Measurements from ENCODE around the gene CMTM3.
A peak's percentile ranks its signal among the peaks of the same experiment; 100 is the strongest.
"Not testable (repeated sequence)": the region's sequence is repeated elsewhere in the genome, so short reads cannot be mapped to it uniquely, and the experiment has no call there.

Gene CMTM3

GRCh38 chr16:66637806-66638205 lies 33.3 kb downstream of the CMTM3 start:
- DNase-seq = no peak

GRCh38 chr16:66639091-66639885 lies 34.8 kb downstream of the CMTM3 start:
- DNase-seq = no peak

DNA sequence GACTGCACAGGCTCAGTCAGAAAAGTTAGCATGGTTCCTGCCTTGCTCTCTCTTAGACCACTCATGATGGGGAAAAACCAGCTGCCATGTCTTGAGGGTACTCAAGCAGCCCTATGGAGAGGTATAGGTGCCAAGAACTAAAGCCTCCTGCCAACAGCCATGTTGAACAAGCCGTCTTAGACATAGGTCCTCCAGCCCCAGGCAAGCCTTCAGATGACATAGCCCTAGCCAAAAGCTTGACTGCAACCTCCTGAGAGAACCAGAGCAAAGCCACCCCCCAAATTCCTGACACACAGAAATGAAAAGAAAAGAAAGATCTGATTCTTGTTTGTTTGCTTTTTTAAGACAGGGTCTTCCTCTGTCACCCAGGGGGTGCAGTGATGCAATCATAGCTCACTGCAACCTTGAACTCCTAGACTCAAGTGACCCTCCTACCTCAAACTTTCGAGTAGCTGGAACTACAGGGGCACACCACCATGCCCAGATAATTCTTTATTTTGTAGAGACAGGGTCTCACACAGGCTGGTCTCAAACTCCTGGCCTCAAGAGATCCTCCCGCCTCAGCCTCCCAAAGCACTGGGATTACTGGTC lies 36.3 kb downstream of the CMTM3 start:
- no peak for DNase-seq

- DNase-seq = no peak
Measured at GRCh38 chr16:66641387-66641786, 36.9 kb downstream of the CMTM3 start.

GRCh38 chr16:66647866-66648265 lies 43.4 kb downstream of the CMTM3 start:
- no peak for DNase-seq

DNA sequence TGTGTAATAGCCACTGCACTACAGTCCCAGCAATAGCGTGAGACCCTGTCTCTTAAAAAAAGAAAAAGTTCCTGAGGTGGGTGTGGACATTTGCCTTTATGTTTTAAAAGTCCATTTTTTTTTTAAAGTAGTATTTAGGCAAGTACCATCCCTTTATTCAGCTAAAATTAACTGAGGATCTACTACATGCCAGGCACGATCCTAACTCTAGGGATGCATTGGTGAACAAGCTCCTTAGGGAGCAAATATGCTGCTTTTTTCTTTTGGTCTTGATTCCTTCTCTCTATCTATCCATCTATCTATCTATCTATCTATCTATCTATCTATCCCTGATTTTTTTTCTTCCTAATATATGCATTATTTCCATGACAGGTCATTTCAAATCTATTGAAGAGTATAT lies 44.7 kb downstream of the CMTM3 start:
- no peak for DNase-seq

GRCh38 chr16:66649636-66650205 lies 45.2 kb downstream of the CMTM3 start:
- DNase-seq = no peak

DNA sequence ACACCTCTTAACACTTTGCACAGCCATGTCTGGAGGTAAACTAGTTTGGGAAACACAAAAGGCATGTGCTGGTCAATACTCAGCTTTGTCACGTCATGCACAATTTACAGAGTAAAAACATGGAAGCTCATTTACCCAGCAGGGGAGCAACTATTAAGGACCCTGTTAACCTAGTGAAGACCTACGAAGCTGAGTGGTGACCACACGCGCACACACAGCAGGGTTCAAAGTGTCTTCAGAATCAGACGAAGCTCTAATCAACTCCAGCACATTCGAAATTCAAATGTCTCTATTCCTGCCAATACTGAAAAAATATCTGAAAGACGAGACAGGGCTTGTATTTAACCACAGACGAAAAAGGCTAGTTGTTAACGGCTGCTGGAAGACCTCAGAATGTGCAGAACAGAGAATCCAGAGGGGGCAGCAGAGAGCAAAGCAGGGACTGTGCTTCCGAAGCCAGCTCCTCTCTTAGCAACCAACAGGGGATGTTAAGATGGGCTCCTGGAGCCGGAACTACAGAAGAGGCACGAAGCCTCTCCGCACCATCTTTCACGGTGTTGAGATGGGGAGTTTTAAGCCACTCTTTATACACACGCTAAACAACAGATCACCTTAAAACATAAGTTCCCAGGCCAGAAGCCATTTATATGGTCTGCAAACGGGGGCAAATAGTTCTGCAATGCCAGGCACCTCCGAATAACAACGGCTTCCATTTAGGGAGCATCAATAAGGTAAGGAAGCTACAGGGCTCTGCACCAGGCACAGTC lies 46.4 kb downstream of the CMTM3 start:
- DNase-seq = peak; percentile 74 to 76

GRCh38 chr16:66651474-66651765 lies 46.9 kb downstream of the CMTM3 start:
- DNase-seq = no peak

GRCh38 chr16:66651965-66652364 lies 47.5 kb downstream of the CMTM3 start:
- DNase-seq = no peak

GRCh38 chr16:66652661-66653360 lies 48.3 kb downstream of the CMTM3 start:
- no peak for DNase-seq

GRCh38 chr16:66653581-66654350 lies 49.3 kb downstream of the CMTM3 start:
- no peak for DNase-seq

GRCh38 chr16:66656547-66656946 lies 52.0 kb downstream of the CMTM3 start:
- no peak for DNase-seq

GRCh38 chr16:66658143-66658859 lies 53.8 kb downstream of the CMTM3 start:
- DNase-seq = no peak

- DNase-seq = no peak
Measured at GRCh38 chr16:66658860-66659190, 54.3 kb downstream of the CMTM3 start.

GRCh38 chr16:66660422-66661209 lies 56.1 kb downstream of the CMTM3 start:
- no peak for DNase-seq

GRCh38 chr16:66661210-66661560 lies 56.7 kb downstream of the CMTM3 start:
- no peak for DNase-seq

GRCh38 chr16:66661671-66662346 lies 57.3 kb downstream of the CMTM3 start:
- not testable (repeated sequence) for DNase-seq

GRCh38 chr16:66662445-66663194 lies 58.1 kb downstream of the CMTM3 start:
- no peak for DNase-seq
